ENCODE measurements around the gene COL5A1.
"Not testable (repeated sequence)": the region's sequence is repeated elsewhere in the genome, so short reads cannot be mapped to it uniquely, and the experiment has no call there.

The COL5A1 gene

DNA sequence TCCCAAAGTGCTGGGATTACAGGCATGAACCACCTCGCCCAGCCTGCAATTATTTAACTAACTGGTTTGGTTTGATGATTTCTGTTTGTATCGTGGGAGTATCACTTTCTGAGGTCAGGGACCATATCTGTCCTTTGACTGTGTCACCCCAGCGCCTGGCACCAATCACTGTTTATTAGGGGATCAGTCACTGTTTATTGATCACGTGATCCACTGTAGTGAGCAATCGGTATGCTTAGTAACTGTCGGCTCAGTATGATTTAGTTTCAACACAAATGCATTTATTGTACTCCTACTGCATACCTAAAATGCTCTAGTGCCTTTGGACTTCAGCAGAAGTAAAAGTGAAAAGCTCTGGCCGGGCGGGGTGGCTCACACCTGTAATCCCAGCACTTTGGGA, 54.8 kb downstream of the COL5A1 start:
- H3K9me3 ChIP-seq (ENCODE audit: control insufficient read depth, low read length) = no peaks in the 10 kb centered on the region
- peaks cover 84% of the 10 kb centered on the region for H3K36me3 ChIP-seq (ENCODE audit: control insufficient read depth, insufficient read depth, low read length)
- H3K4me1 ChIP-seq (ENCODE audit: control insufficient read depth, insufficient read depth, low read length, poor library complexity, severe bottlenecking) = peaks cover 24% of the 10 kb centered on the region
- no peak overlapping the region for H3K27ac ChIP-seq (ENCODE audit: low read depth, low read length, severe bottlenecking)
- 97 to 98% methylated on average over 6 to 8 of the region's 8 CpGs for WGBS, 2 experiments (ENCODE audit: insufficient coverage in 2 of 2)
- H3K4me3 ChIP-seq (ENCODE audit: extremely low read depth, insufficient read depth, low read length, poor library complexity, severe bottlenecking) = no peak overlapping the region

DNA sequence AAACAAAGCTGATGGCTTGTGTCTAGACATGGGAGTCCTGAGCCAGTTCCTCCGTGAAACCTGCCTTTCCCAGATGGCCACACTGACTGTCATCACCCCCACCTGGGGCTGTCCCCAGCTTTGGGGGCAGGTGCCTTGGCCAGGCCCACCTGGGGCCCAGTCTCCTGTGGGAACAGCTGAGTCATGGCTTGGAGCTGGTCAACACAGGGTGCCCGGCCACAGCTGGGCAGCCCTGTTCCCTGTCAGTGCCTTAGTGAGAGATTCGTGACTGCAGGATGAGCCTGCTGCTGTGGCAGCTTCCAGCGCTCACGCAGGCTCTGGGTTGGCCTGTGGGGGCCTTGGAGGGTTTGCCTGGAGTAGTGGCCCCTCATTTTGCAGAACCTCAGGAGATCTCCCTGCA, 56.5 kb downstream of the COL5A1 start:
- H3K27ac ChIP-seq (ENCODE audit: low read depth, low read length, severe bottlenecking) = peak overlapping the region; percentile 62

GRCh38 chr9:134698587-134699342, 57.2 kb downstream of the COL5A1 start:
- Histone ChIP-seq H3K4me3 (ENCODE audit: extremely low read depth, insufficient read depth, low read length, poor library complexity, severe bottlenecking) (no peak overlapping the region), H3K9me3 (ENCODE audit: control insufficient read depth, low read length) (no peaks in the 10 kb centered on the region), H3K27ac (ENCODE audit: low read depth, low read length, severe bottlenecking) (peak overlapping the region; percentile 62), H3K36me3 (ENCODE audit: control insufficient read depth, insufficient read depth, low read length) (peaks cover 84% of the 10 kb centered on the region), H3K4me1 (ENCODE audit: control insufficient read depth, insufficient read depth, low read length, poor library complexity, severe bottlenecking) (peaks cover 19% of the 10 kb centered on the region)
- WGBS, 2 experiments (ENCODE audit: insufficient coverage in 2 of 2) = 29 to 54% methylated on average over 8 to 13 of the region's 19 CpGs

More for the DNA sequence above, 56.5 kb downstream of the COL5A1 start:
- no peak overlapping the region for H3K4me3 ChIP-seq (ENCODE audit: extremely low read depth, insufficient read depth, low read length, poor library complexity, severe bottlenecking)
- H3K36me3 ChIP-seq (ENCODE audit: control insufficient read depth, insufficient read depth, low read length) = peaks cover 85% of the 10 kb centered on the region
- 83 to 90% methylated on average over 5 of the region's 5 CpGs for WGBS, 2 experiments (ENCODE audit: insufficient coverage in 2 of 2)
- peaks cover 19% of the 10 kb centered on the region for H3K4me1 ChIP-seq (ENCODE audit: control insufficient read depth, insufficient read depth, low read length, poor library complexity, severe bottlenecking)
- H3K9me3 ChIP-seq (ENCODE audit: control insufficient read depth, low read length) = no peaks in the 10 kb centered on the region

GRCh38 chr9:134699343-134699740, 57.7 kb downstream of the COL5A1 start:
- Histone ChIP-seq H3K9me3 (ENCODE audit: control insufficient read depth, low read length) (no peaks in the 10 kb centered on the region), H3K4me3 (ENCODE audit: extremely low read depth, insufficient read depth, low read length, poor library complexity, severe bottlenecking) (no peak overlapping the region), H3K36me3 (ENCODE audit: control insufficient read depth, insufficient read depth, low read length) (peaks cover 84% of the 10 kb centered on the region), H3K4me1 (ENCODE audit: control insufficient read depth, insufficient read depth, low read length, poor library complexity, severe bottlenecking) (peaks cover 21% of the 10 kb centered on the region), H3K27ac (ENCODE audit: low read depth, low read length, severe bottlenecking) (no peak overlapping the region)
- 89 to 100% methylated on average over 1 to 4 of the region's 6 CpGs for WGBS, 2 experiments (ENCODE audit: insufficient coverage in 2 of 2)

- peaks cover 29% of the 10 kb centered on the region for H3K4me1 ChIP-seq (ENCODE audit: control insufficient read depth, insufficient read depth, low read length, poor library complexity, severe bottlenecking)
- peak overlapping the region; percentile 36 for H3K27ac ChIP-seq (ENCODE audit: low read depth, low read length, severe bottlenecking)
- 95 to 97% methylated on average over 26 to 29 of the region's 30 CpGs for WGBS, 2 experiments (ENCODE audit: insufficient coverage in 2 of 2)
- H3K36me3 ChIP-seq (ENCODE audit: control insufficient read depth, insufficient read depth, low read length) = peaks cover 84% of the 10 kb centered on the region
- H3K4me3 ChIP-seq (ENCODE audit: extremely low read depth, insufficient read depth, low read length, poor library complexity, severe bottlenecking) = no peak overlapping the region
- no peaks in the 10 kb centered on the region for H3K9me3 ChIP-seq (ENCODE audit: control insufficient read depth, low read length)
Observed at GRCh38 chr9:134700636-134701350, 59.2 kb downstream of the COL5A1 start.

DNA sequence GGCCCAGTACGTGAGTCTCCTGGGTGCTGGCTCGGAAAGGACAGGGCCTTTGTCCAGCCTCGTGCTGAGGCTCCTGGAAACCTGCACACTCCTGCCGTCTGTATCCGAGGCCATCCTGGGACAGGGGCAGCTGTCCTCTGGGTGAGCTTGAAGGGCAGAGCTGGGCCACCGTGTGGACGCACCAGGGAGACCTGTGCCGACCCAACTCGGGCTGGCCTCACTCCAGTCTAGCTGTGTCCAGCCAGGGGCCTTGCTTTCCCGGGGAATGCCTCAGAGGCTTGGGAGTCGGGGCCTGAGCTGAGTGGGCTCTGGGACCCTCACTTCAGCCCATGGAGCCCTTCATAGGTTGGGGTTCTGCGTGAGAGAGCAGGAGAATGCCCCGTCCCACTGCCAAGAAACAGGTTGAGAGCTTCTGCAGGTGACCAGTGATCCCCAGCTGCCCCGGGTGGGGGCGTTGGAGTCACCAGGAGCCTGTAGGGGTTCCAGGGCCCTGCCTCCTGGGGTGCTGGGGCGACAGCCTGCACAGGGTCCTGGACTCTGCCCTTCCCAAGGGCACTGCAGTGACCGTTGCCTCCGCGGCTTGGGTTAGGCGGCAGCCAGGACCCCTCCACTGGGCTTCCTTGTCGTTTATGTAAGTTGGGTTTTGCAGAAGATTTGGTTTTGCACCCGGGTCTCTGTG, 60.1 kb downstream of the COL5A1 start:
- WGBS, 2 experiments (ENCODE audit: insufficient coverage in 2 of 2) = 94 to 95% methylated on average over 17 to 22 of the region's 22 CpGs
- Histone ChIP-seq H3K27ac (ENCODE audit: low read depth, low read length, severe bottlenecking) (peak overlapping the region; percentile 6), H3K4me3 (ENCODE audit: extremely low read depth, insufficient read depth, low read length, poor library complexity, severe bottlenecking) (no peak overlapping the region), H3K36me3 (ENCODE audit: control insufficient read depth, insufficient read depth, low read length) (peaks cover 85% of the 10 kb centered on the region), H3K4me1 (ENCODE audit: control insufficient read depth, insufficient read depth, low read length, poor library complexity, severe bottlenecking) (peaks cover 37% of the 10 kb centered on the region), H3K9me3 (ENCODE audit: control insufficient read depth, low read length) (no peaks in the 10 kb centered on the region)

GRCh38 chr9:134702291-134702690, 60.7 kb downstream of the COL5A1 start:
- Histone ChIP-seq H3K9me3 (ENCODE audit: control insufficient read depth, low read length) (no peaks in the 10 kb centered on the region), H3K27ac (ENCODE audit: low read depth, low read length, severe bottlenecking) (peak overlapping the region; percentile 5), H3K4me3 (ENCODE audit: extremely low read depth, insufficient read depth, low read length, poor library complexity, severe bottlenecking) (no peak overlapping the region), H3K4me1 (ENCODE audit: control insufficient read depth, insufficient read depth, low read length, poor library complexity, severe bottlenecking) (peaks cover 41% of the 10 kb centered on the region), H3K36me3 (ENCODE audit: control insufficient read depth, insufficient read depth, low read length) (peaks cover 87% of the 10 kb centered on the region)
- WGBS, 2 experiments (ENCODE audit: insufficient coverage in 2 of 2) = 93 to 95% methylated on average over 18 of the region's 18 CpGs

- peaks cover 96% of the 10 kb centered on the region for H3K36me3 ChIP-seq (ENCODE audit: control insufficient read depth, insufficient read depth, low read length)
- H3K27ac ChIP-seq (ENCODE audit: low read depth, low read length, severe bottlenecking) = peak overlapping the region; percentile 23
- peaks cover 39% of the 10 kb centered on the region for H3K4me1 ChIP-seq (ENCODE audit: control insufficient read depth, insufficient read depth, low read length, poor library complexity, severe bottlenecking)
- not testable (repeated sequence) for H3K4me3 ChIP-seq (ENCODE audit: extremely low read depth, insufficient read depth, low read length, poor library complexity, severe bottlenecking); H3K9me3 ChIP-seq (ENCODE audit: control insufficient read depth, low read length)
- no CpG with 5 or more reads among the region's 13 CpGs for WGBS, 2 experiments (ENCODE audit: insufficient coverage in 2 of 2)
Observed at GRCh38 chr9:134703730-134704114, 62.1 kb downstream of the COL5A1 start.

GRCh38 chr9:134704498-134704897, 62.9 kb downstream of the COL5A1 start:
- 87 to 88% methylated on average over 8 of the region's 10 CpGs for WGBS, 2 experiments (ENCODE audit: insufficient coverage in 2 of 2)
- Histone ChIP-seq H3K27ac (ENCODE audit: low read depth, low read length, severe bottlenecking) (peak overlapping the region; percentile 23), H3K4me1 (ENCODE audit: control insufficient read depth, insufficient read depth, low read length, poor library complexity, severe bottlenecking) (peaks cover 41% of the 10 kb centered on the region), H3K36me3 (ENCODE audit: control insufficient read depth, insufficient read depth, low read length) (peaks cover 99% of the 10 kb centered on the region), H3K9me3 (ENCODE audit: control insufficient read depth, low read length) (no peaks in the 10 kb centered on the region), H3K4me3 (ENCODE audit: extremely low read depth, insufficient read depth, low read length, poor library complexity, severe bottlenecking) (no peak overlapping the region)

- no peaks in the 10 kb centered on the region for H3K9me3 ChIP-seq (ENCODE audit: control insufficient read depth, low read length)
- H3K36me3 ChIP-seq (ENCODE audit: control insufficient read depth, insufficient read depth, low read length) = peaks cover 96% of the 10 kb centered on the region
- 94 to 95% methylated on average over 6 to 9 of the region's 9 CpGs for WGBS, 2 experiments (ENCODE audit: insufficient coverage in 2 of 2)
- H3K4me1 ChIP-seq (ENCODE audit: control insufficient read depth, insufficient read depth, low read length, poor library complexity, severe bottlenecking) = peaks cover 33% of the 10 kb centered on the region
- H3K27ac ChIP-seq (ENCODE audit: low read depth, low read length, severe bottlenecking) = no peak overlapping the region
- H3K4me3 ChIP-seq (ENCODE audit: extremely low read depth, insufficient read depth, low read length, poor library complexity, severe bottlenecking) = no peak overlapping the region
Observed at GRCh38 chr9:134705786-134706185, 64.2 kb downstream of the COL5A1 start.
